ENCODE data around the gene MYL12A. TPM values are rescaled to one million over a fixed set of nuclear protein-coding genes. Genes with fewer than 3 reads are reported as not detected.

Gene MYL12A
- total RNA-seq, 1 experiment from 2014 or later = 329 TPM

- DNase-seq (no peak), ATAC-seq (no peak)
- Histone ChIP-seq H3K27me3 (ENCODE audit: low read length) (no peaks in the 10 kb centered on the region), H3K36me3 (ENCODE audit: low read depth, low read length) (no peaks in the 10 kb centered on the region; the same call in 1 of the 2 replicates), H3K9me3 (ENCODE audit: low read length) (peaks cover 5% of the 10 kb centered on the region), H3K79me2 (ENCODE audit: low read length) (peaks cover 9% of the 10 kb centered on the region), H2AFZ (ENCODE audit: low read length) (no peak overlapping the region), H3K4me1 (ENCODE audit: insufficient read depth, low read length) (peaks cover 6% of the 10 kb centered on the region; the same call in 1 of the 2 replicates), H3K4me3 (ENCODE audit: low read length) (no peak overlapping the region), H3K9me2 (replicated peaks; ENCODE audit: low read length) (no peaks in the 10 kb centered on the region), H3K9ac (ENCODE audit: low read length) (no peak overlapping the region), H3K27ac (ENCODE audit: low read length) (no peak overlapping the region), H3F3A (ENCODE audit: low read length, unreplicated experiment) (no peaks in the 10 kb centered on the region), H3K4me2 (ENCODE audit: low read length) (no peak overlapping the region), H4K20me1 (ENCODE audit: low read length) (no peaks in the 10 kb centered on the region)
- intact Hi-C loops (cut with micrococcal nuclease) = no loop called here
- ChIA-PET POLR2A (ENCODE audit: unreplicated experiment) (interaction anchor here (0.6 kb wide), 1 partner anchor 373 kb away, joined by 4 read pairs; no protein-coding TSS in a partner anchor), CTCF (no interaction called here)
- no TSS peak for BruUV-seq (replicated peaks)
- no peak for TF ChIP-seq EZH2phosphoT487 (IDR thresholded peaks at IDR 0.05; ENCODE audit: borderline replicate concordance, low read length)
- TF ChIP-seq, protein P1, sequence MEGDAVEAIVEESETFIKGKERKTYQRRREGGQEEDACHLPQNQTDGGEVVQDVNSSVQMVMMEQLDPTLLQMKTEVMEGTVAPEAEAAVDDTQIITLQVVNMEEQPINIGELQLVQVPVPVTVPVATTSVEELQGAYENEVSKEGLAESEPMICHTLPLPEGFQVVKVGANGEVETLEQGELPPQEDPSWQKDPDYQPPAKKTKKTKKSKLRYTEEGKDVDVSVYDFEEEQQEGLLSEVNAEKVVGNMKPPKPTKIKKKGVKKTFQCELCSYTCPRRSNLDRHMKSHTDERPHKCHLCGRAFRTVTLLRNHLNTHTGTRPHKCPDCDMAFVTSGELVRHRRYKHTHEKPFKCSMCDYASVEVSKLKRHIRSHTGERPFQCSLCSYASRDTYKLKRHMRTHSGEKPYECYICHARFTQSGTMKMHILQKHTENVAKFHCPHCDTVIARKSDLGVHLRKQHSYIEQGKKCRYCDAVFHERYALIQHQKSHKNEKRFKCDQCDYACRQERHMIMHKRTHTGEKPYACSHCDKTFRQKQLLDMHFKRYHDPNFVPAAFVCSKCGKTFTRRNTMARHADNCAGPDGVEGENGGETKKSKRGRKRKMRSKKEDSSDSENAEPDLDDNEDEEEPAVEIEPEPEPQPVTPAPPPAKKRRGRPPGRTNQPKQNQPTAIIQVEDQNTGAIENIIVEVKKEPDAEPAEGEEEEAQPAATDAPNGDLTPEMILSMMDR (conservative IDR thresholded peaks at IDR 0.05; ENCODE audit: low read depth, low read length) = no peak
- TF ChIP-seq EZH2 (IDR thresholded peaks at IDR 0.05; ENCODE audit: low read length, unreplicated experiment) = no peak
Measured at GRCh38 chr18:3293196-3293951, 45.8 kb downstream of the MYL12A start.

- DNase-seq = no peak
- intact Hi-C loops (cut with micrococcal nuclease) = no loop called here
- H3K27ac ChIP-seq (ENCODE audit: low read length) = no peak overlapping the region
- no peaks in the 10 kb centered on the region for H3K9me2 ChIP-seq (replicated peaks; ENCODE audit: low read length)
- peaks cover 6% of the 10 kb centered on the region; the same call in 1 of the 2 replicates for H3K4me1 ChIP-seq (ENCODE audit: insufficient read depth, low read length)
- no peak overlapping the region for H3K9ac ChIP-seq (ENCODE audit: low read length)
- H3K4me2 ChIP-seq (ENCODE audit: low read length) = no peak overlapping the region
- POLR2A ChIA-PET (ENCODE audit: unreplicated experiment) = no interaction called here
- no TSS peak for BruUV-seq (replicated peaks)
- H4K20me1 ChIP-seq (ENCODE audit: low read length) = no peaks in the 10 kb centered on the region
- TF ChIP-seq, protein P1 (conservative IDR thresholded peaks at IDR 0.05; ENCODE audit: low read depth, low read length) = no peak
- TF ChIP-seq EZH2phosphoT487 (IDR thresholded peaks at IDR 0.05; ENCODE audit: borderline replicate concordance, low read length) = no peak
- TF ChIP-seq EZH2 (IDR thresholded peaks at IDR 0.05; ENCODE audit: low read length, unreplicated experiment) = no peak
- H3K27me3 ChIP-seq (ENCODE audit: low read length) = no peaks in the 10 kb centered on the region
- no peaks in the 10 kb centered on the region for H3F3A ChIP-seq (ENCODE audit: low read length, unreplicated experiment)
- peaks cover 5% of the 10 kb centered on the region for H3K9me3 ChIP-seq (ENCODE audit: low read length)
- peaks cover 9% of the 10 kb centered on the region for H3K79me2 ChIP-seq (ENCODE audit: low read length)
- H3K4me3 ChIP-seq (ENCODE audit: low read length) = no peak overlapping the region
- CTCF ChIA-PET = no interaction called here
- no peaks in the 10 kb centered on the region; the same call in 1 of the 2 replicates for H3K36me3 ChIP-seq (ENCODE audit: low read depth, low read length)
- no peak for ATAC-seq
- H2AFZ ChIP-seq (ENCODE audit: low read length) = no peak overlapping the region
Measured at GRCh38 chr18:3294435-3295080, 47.0 kb downstream of the MYL12A start.
